GM19452 (cell line): Measurements from ENCODE around the gene ZRANB2.

Experiments
- ATAC-seq: cut with Tn5 transposase; IDR thresholded peaks from one replicate; pipeline ENCODE4 v1.9.1; 2021; ENCODE audit not compliant: unreplicated experiment

ZRANB2 gene

GRCh38 chr1:71080739-71081696, at the start of gene ZRANB2:
Gene ZRANB2 (minus strand): TSS chr1:71081035. CDS start chr1:71080995, 40 bp downstream.
- peak; percentile 99 for ATAC-seq

- ATAC-seq: no peak
Observed at GRCh38 chr1:71128060-71128459, 47.2 kb upstream of the ZRANB2 start.

DNA sequence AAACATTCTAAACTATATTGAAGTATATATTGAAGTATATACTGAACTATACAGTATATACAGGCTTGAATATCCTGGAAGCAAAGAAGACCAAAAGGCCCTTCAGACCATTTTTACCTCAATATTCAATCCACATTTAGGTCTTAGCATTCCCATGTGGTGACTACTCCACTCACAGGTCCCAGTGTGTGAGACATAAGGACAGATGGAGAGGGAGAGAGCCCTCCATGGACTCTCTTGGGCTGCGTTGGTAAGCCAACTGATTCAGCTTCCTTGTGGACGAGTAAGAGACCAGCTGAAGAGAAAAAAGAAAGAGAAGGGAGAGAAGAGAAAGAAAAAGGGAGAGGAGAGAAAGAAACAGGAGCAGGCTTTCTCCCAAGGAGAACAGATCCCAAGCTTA, 37.3 kb upstream of the ZRANB2 start:
- no peak for ATAC-seq

DNA sequence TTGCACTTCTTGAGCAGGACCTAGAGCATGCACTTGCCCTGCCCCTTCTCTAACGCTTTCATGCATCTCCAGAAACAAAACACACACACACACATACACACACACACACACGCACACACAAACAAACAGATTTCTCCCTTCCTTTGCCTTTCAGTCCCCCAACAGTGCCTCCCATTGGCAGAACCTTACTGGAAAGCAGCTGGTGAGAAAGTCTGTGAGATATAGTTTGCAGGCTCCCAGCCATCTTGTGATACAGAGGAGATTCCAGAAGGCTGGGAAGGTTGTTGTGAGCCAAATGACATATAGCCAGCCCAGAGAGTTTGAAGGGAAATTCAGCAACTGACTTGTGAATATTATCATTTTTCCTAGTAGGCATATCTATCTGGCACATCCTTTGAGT, 35.9 kb upstream of the ZRANB2 start:
- no peak for ATAC-seq

DNA sequence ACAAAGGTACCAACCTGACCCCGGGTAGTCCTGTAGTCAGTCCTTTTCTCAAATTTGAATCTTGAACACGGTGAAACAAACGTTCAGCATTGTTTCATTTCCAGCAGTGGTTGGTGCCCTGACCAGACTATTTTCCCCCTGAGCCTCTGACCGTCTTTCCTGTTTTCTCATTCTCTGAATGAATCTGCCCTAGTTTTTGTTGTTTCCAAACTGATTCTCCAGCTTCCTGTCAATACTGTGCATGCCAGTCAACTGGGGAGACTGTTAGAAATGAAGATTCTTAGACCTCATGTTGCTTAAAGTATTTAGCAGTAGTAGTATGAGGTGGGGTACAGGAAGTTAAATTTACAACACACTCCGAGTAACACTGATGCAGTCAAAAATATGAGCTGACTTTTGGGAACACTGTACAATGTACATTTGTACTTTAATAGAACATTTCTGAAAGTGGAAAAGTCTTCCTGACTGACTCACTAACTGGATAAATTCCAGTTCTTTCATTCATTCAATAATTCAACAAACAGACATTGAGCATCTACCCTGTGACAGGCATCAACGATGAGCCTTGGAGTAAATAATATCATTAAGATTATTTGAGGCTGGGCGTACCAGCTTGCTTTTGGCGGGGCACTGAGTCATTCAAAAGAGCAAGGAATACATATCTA, 26.0 kb upstream of the ZRANB2 start:
- ATAC-seq: no peak

GRCh38 chr1:71104417-71104816, 23.6 kb upstream of the ZRANB2 start:
- no peak for ATAC-seq

DNA sequence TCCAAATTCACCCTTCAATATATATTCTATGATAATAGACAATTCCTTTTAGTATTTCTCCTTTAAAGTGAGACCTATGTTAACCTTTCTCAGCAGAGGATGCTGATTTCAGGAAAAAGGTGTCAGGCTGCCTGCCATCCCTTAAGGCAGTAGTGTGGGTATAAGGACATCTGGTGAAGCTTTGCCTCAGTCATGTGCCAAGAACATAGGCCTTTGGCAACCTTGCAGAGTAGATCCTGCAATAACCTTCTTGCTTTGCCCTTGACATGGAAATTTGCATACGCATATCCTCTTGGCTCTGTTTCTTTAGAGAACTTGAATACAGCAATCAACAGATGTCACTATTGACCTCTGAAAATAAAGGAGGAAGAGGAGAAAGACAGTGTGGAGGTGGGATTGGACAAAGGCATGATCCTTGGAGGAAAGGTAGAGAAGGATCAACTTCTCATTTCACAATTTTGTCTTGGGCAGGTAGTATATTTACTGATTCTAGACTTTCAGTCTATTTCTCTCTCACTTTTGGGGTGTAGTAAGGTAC, 21.1 kb upstream of the ZRANB2 start:
- no peak for ATAC-seq

DNA sequence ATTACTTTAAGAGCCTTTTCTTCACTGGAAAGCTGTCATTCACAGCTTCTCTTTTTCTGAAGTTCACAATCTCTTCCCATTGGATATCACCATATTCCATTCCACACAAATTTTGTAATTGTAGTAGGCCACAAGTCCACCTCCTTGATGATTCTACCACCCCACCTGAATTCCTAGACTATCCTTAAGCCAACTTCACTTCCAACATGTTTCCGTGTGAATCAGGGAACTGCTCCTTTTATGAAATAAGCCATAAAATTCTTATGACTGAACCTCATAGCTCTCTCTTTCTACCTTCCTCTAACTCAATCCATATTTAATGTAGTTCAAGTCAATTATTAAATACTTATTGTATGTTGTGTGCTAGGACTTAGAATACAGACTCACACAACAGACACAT, 16.6 kb upstream of the ZRANB2 start:
- ATAC-seq: no peak

DNA sequence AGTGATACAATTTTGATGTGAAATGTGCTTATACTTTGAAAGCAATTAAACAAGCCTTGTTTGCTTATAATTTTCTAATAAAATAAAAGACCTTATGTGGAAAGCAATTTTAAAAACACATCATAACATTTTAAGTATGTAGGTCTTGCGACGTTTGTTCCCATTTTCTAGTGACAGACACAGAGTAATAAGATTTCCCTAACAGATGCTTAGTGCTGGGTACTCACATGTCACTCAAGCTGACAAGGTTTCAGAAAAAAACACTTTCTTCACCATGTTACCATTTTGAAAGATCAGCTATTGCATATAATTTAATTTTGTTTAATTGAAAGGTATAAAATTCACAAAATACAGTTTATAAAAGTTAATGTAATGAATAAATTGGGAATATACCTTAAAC, 14.1 kb upstream of the ZRANB2 start:
- ATAC-seq: no peak

DNA sequence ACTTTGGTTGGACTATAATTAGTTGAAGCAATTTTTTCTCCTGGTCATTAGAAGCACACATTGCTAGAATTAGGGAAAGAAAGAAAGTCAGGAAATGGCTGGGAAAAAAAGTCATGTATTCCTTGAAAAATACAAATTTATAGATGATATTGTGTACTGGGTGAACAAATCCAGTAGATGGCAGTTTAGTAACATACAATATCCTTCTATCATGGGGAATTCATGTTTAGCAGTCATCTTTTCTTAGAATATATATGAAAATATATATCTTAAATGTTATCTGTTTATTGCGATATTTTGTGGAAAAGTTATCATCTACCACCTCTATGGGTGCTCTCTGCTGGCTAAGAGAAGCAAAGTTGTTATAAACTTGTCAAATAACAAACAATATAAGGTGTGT, 13.1 kb upstream of the ZRANB2 start:
- no peak for ATAC-seq

DNA sequence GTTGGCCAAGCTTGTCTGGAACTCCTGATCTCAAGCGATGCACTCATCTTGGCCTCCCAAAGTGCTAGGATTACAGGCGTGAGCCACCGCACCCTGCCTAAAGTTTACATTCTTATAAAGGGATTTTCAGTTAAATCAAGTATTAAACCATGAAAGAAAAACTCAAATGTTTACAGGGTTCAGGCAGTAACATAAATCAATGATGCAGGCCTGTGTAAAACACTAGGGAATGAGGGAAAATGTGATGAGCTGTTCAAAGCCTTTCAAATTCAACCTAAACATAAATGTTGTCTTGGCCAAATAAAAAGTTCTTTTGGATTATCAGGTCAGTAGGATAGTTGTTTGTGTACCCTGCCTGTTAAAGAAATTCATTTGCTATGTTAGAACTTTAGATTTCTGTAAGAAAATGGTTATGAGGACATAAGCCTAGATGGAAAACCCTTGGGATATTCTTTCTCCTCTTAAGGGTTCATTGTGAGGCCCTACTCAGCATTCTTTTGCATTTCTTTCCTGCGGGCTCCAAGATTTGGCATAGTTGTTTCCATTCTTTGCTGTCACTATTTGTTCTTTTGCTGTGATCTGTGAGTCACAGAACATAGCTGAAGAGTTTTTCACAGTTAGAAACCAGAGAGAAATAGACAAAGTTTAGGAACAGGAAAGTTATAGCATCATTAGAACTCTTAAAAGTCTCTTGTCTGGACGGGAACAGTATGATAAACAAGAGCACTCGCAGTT, 8.9 kb upstream of the ZRANB2 start:
- no peak for ATAC-seq

DNA sequence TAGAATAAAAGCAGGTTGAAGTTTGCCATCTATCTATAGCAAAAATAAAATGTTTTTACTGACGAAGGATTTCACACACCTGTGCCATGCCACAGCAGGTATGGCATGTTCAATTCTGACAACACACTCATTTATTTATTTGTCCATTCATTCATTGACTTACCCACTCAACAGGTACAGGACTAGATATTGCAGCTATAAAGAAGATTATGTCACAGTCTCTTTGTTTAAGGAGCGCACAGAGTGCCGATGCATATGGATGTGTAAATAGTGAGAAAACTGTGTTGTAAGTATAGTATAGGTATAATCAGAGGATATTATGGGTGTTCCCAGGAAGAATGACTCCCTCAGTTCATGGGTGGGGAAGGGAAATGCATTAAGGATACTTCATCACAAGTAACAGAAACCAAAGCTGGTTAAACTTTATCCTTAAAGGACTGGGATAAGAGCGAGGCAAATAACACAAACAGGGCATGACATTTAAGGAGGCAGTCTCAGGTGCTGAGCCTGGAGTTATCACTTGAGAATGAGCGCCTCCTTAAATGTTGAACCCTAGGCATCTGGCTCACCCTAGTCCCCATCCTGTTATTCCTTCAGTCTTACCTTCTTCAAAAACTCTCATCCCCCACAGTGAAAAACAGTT, 7.9 kb upstream of the ZRANB2 start:
- ATAC-seq: no peak

DNA sequence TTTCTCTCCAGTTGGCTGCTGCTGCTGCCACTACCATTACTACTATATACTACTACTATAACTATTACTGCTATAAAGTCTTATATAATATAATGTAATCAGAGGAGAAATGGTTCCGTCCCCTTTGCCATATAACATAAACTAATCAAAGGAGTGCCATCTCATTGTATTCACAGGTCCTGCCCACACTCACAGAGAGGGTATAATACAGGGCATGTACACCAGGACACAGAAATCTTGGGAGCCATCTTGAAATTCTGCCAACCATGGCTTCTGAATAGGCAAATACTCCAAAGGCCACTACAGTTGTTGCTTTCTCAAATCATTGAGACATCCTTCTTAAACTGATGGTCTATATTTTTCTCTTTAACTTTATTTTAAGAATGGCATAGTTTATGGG, 6.9 kb upstream of the ZRANB2 start:
- ATAC-seq: no peak

DNA sequence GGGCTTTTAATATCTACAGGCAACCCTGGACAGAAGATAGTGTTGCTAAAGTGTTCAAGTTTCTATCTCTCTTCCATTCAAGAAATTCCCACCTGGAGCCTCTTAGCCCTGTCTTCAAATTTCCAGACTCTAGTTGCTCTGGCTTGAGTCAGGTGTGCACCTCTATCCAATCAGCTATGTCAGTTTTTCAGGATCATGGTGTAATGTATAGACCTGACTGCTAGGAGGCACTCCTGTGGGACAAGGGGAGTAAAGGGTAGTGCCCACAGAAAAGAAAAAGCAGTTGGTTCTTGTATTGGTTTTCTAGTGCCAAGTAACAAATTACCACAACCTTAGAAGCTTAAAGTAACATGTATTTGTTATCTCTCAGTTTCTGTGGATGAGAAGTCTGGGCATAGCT, 6.2 kb upstream of the ZRANB2 start:
- ATAC-seq: no peak

DNA sequence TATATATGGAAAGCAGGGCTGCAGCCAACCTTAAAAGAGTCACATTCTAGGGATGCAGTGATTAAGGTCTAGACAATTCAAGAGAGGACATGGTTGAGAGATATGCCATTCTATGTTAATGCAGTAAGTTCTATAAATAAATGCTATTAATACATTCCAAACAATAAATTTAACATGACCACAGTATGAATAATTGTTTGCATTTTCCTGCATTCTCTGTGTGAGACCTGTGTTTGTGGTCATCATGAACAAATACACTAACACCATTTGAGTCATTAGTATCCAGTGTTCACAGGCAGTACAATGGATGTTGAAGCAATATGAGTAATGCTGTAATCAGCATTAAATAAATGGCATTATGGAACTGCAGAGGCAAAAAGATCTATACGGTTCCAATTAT, 5.5 kb upstream of the ZRANB2 start:
- no peak for ATAC-seq

- ATAC-seq: no peak
Observed at GRCh38 chr1:71083271-71083670, 2.4 kb upstream of the ZRANB2 start.

DNA sequence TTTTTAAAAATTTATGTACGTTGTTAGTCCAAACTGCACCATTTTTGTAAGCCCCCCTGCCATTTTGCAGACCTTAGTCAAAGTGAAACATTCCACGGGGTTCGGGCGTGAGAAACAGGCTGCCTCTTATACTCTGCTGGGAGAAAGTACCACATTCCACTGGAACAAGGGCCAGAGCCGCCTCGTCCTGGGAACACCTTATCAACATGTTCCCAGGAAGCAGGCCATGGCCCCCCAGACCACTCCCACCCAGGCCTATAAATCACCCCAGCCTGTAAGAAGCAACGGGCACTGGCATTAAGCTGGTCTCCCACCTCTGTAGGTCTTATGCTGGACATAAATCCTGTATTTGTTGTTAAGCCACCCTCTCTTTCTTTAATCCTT, 854 bp upstream of the ZRANB2 start:
- no peak for ATAC-seq

- ATAC-seq: peak; percentile 17
Observed at GRCh38 chr1:71080230-71080738, 551 bp downstream of the ZRANB2 start.

- no peak for ATAC-seq
Observed at GRCh38 chr1:71074681-71075080, 6.2 kb downstream of the ZRANB2 start.

DNA sequence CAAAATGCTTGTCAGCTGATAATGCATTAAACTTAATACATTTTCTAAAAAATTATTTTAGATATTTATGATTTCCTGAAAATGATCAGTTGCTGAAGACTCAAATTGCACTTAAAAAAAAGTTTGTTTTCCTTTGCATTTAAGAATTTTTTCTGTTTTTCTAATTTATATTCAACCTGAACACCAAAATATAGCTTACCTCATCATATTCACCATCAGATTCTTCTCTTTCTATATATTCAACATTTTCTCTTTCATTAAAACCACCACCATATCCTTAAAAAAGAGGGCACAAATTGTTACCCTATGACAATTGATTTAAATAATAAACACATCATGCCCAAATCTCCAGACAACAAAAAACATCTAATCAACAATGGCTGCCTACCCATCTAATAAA, 8.6 kb downstream of the ZRANB2 start:
- ATAC-seq: no peak

DNA sequence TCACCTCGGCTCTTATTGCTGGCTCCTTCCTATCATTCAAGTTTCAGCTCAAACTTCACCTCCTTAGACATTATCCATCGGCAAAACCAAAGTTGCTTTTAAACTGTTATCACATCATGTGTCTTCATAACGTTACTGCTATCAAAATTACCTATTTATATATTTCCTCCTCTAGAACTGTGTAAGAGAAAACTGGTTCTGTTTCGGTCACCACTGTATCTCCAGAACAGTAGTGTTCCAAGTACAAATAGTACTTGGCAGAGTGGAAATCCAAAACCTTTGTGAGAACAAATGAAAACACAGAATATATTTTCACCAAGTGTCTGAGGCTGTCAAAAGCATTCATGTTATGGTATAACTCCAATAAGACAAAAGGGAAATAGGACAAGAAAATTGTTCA, 9.1 kb downstream of the ZRANB2 start:
- no peak for ATAC-seq
